Measurements from ENCODE around the gene BICDL2. TPM values are rescaled to one million over a fixed set of nuclear protein-coding genes. Genes with fewer than 3 reads are reported as not detected.
A peak's percentile ranks its signal among the peaks of the same experiment; 100 is the strongest.

Gene BICDL2
- total RNA-seq, 2 experiments from 2014 or later, result 0.40 to 0.46 TPM

GRCh38 chr16:3045758-3046640, 9.3 kb upstream of the BICDL2 start, which contains the start of gene MMP25:
MMP25 (plus strand) TSS chr16:3046561; CDS start chr16:3046918, 357 bp downstream.
- Mint-ChIP-seq H3K4me1 (ENCODE audit: low read depth) (peaks cover 16% of the 10 kb centered on the region), H3K9me3 (no peaks in the 10 kb centered on the region), H3K4me3 (peak within 1 kb of the TSS; percentile 68), H3K27me3 (peaks cover 29% of the 10 kb centered on the region), H3K27ac (no peak within 1 kb of the TSS), H3K36me3 (no peaks in the 10 kb centered on the region)
- POLR2A ChIA-PET, result interaction anchor here (1.0 to 1.1 kb wide), 2 partner anchors 15 to 89 kb away, joined by 3 read pairs; partner anchors contain the start of gene ZNF213
- CTCF ChIA-PET, result interaction anchor here (1.0 to 2.2 kb wide), 4 partner anchors 11 to 17 kb away, joined by 3 to 16 read pairs (median 9); no protein-coding TSS in a partner anchor
- intact Hi-C loops (cut with micrococcal nuclease), result no loop called here
- DNase-seq, result no peak

- Mint-ChIP-seq H3K4me3 (peak overlapping the region; percentile 68), H3K9me3 (no peaks in the 10 kb centered on the region), H3K36me3 (no peaks in the 10 kb centered on the region), H3K27ac (no peak overlapping the region), H3K4me1 (ENCODE audit: low read depth) (peaks cover 15% of the 10 kb centered on the region), H3K27me3 (peaks cover 33% of the 10 kb centered on the region)
- POLR2A ChIA-PET, result no interaction called here
- CTCF ChIA-PET, result interaction anchor here (2.2 kb wide), 1 partner anchor 13 kb away, joined by 16 read pairs; no protein-coding TSS in a partner anchor
- intact Hi-C loops (cut with micrococcal nuclease), result no loop called here
- no peak for DNase-seq
Measured at GRCh38 chr16:3044708-3045107, 8.0 kb upstream of the BICDL2 start.

- Mint-ChIP-seq H3K27me3 (peaks cover 50% of the 10 kb centered on the region), H3K4me1 (ENCODE audit: low read depth) (peaks cover 13% of the 10 kb centered on the region), H3K36me3 (no peaks in the 10 kb centered on the region), H3K27ac (no peak overlapping the region), H3K4me3 (no peak overlapping the region), H3K9me3 (no peaks in the 10 kb centered on the region)
- ChIA-PET CTCF (interaction anchor here (0.9 to 3.7 kb wide), 4 partner anchors 12 to 87 kb away, joined by 3 to 60 read pairs (median 9); no protein-coding TSS in a partner anchor), POLR2A (no interaction called here)
- intact Hi-C loops (cut with micrococcal nuclease), result no loop called here
- DNase-seq, result no peak
Measured at GRCh38 chr16:3042376-3042775, 5.6 kb upstream of the BICDL2 start.

GRCh38 chr16:3038896-3039295, 2.2 kb upstream of the BICDL2 start:
- intact Hi-C loops (cut with micrococcal nuclease), result no loop called here
- H3K27ac Mint-ChIP-seq, result no peak overlapping the region
- CTCF ChIA-PET, result interaction anchor here (2.8 to 3.5 kb wide), 2 partner anchors 10 to 20 kb away, joined by 16 to 32 read pairs; no protein-coding TSS in a partner anchor
- POLR2A ChIA-PET, result interaction anchor here (0.5 to 1.7 kb wide), 3 partner anchors 13 to 107 kb away, joined by 3 to 4 read pairs (median 3); partner anchors contain the start of gene IL32
- no peaks in the 10 kb centered on the region for H3K9me3 Mint-ChIP-seq
- H3K27me3 Mint-ChIP-seq, result peaks cover 52% of the 10 kb centered on the region
- peaks cover 14% of the 10 kb centered on the region for H3K4me1 Mint-ChIP-seq (ENCODE audit: low read depth)
- H3K4me3 Mint-ChIP-seq, result no peak overlapping the region
- no peak for DNase-seq
- H3K36me3 Mint-ChIP-seq, result no peaks in the 10 kb centered on the region

- ChIA-PET POLR2A (interaction anchor here (1.7 kb wide), 1 partner anchor 27 kb away, joined by 4 read pairs; the partner anchor contains the start of gene IL32), CTCF (interaction anchor here (0.7 to 3.5 kb wide), 2 partner anchors 9 to 93 kb away, joined by 3 to 32 read pairs; no protein-coding TSS in a partner anchor)
- Mint-ChIP-seq H3K4me1 (ENCODE audit: low read depth) (peaks cover 14% of the 10 kb centered on the region), H3K9me3 (no peaks in the 10 kb centered on the region), H3K27me3 (peaks cover 51% of the 10 kb centered on the region), H3K4me3 (no peak overlapping the region), H3K36me3 (no peaks in the 10 kb centered on the region), H3K27ac (no peak overlapping the region)
- intact Hi-C loops (cut with micrococcal nuclease), result no loop called here
- no peak for DNase-seq
Measured at GRCh38 chr16:3038256-3038655, 1.5 kb upstream of the BICDL2 start.

- Mint-ChIP-seq H3K27me3 (peaks cover 55% of the 10 kb centered on the region), H3K4me3 (no peak overlapping the region), H3K9me3 (no peaks in the 10 kb centered on the region), H3K36me3 (no peaks in the 10 kb centered on the region), H3K4me1 (ENCODE audit: low read depth) (peaks cover 14% of the 10 kb centered on the region), H3K27ac (no peak overlapping the region)
- intact Hi-C loops (cut with micrococcal nuclease), result no loop called here
- POLR2A ChIA-PET, result no interaction called here
- CTCF ChIA-PET, result interaction anchor here (0.6 to 9.2 kb wide), 4 partner anchors 12 to 66 kb away, joined by 3 to 92 read pairs (median 4); partner anchors contain the start of genes HCFC1R1 and THOC6
- DNase-seq, result no peak
Measured at GRCh38 chr16:3035972-3036725, 595 bp downstream of the BICDL2 start.

GRCh38 chr16:3035289-3035971, 1.3 kb downstream of the BICDL2 start:
- Mint-ChIP-seq H3K4me3 (no peak overlapping the region), H3K4me1 (ENCODE audit: low read depth) (peaks cover 14% of the 10 kb centered on the region), H3K36me3 (no peaks in the 10 kb centered on the region), H3K27ac (no peak overlapping the region), H3K27me3 (peaks cover 55% of the 10 kb centered on the region), H3K9me3 (no peaks in the 10 kb centered on the region)
- CTCF ChIA-PET, result interaction anchor here (0.6 to 11.0 kb wide), 7 partner anchors 10 to 250 kb away, joined by 3 to 200 read pairs (median 3); partner anchors contain the start of genes HCFC1R1, THOC6 and ZNF213
- intact Hi-C loops (cut with micrococcal nuclease), result no loop called here
- no peak for DNase-seq
- POLR2A ChIA-PET, result interaction anchor here (1.0 kb wide), 1 partner anchor 23 kb away, joined by 3 read pairs; no protein-coding TSS in a partner anchor

- no peak overlapping the region for H3K4me3 Mint-ChIP-seq
- DNase-seq, result no peak
- intact Hi-C loops (cut with micrococcal nuclease), result no loop called here
- H3K4me1 Mint-ChIP-seq (ENCODE audit: low read depth), result peaks cover 25% of the 10 kb centered on the region
- CTCF ChIA-PET, result interaction anchor here (0.8 to 17.0 kb wide), 12 partner anchors 8 to 135 kb away, joined by 3 to 412 read pairs (median 8); partner anchors contain the start of genes CLDN9 and ZNF213
- H3K27ac Mint-ChIP-seq, result no peak overlapping the region
- POLR2A ChIA-PET, result no interaction called here
- H3K27me3 Mint-ChIP-seq, result peaks cover 46% of the 10 kb centered on the region
- H3K36me3 Mint-ChIP-seq, result no peaks in the 10 kb centered on the region
- no peaks in the 10 kb centered on the region for H3K9me3 Mint-ChIP-seq
Measured at GRCh38 chr16:3032624-3033023, 4.1 kb downstream of the BICDL2 start.

- no peak for DNase-seq
- H3K27ac Mint-ChIP-seq, result no peak overlapping the region
- peaks cover 36% of the 10 kb centered on the region for H3K27me3 Mint-ChIP-seq
- H3K4me1 Mint-ChIP-seq (ENCODE audit: low read depth), result peaks cover 16% of the 10 kb centered on the region
- peak overlapping the region; percentile 51 for H3K4me3 Mint-ChIP-seq
- H3K9me3 Mint-ChIP-seq, result no peaks in the 10 kb centered on the region
- peaks cover 9% of the 10 kb centered on the region for H3K36me3 Mint-ChIP-seq
- ChIA-PET POLR2A (interaction anchor here (1.2 to 2.8 kb wide), 3 partner anchors 8 to 104 kb away, joined by 4 to 11 read pairs (median 5); partner anchors contain the start of genes TNFRSF12A and ZNF213), CTCF (interaction anchor here (1.0 to 17.0 kb wide), 19 partner anchors 8 to 348 kb away, joined by 3 to 412 read pairs (median 15); partner anchors contain the start of genes BICDL2, CLDN6, CLDN9 and HCFC1R1)
- intact Hi-C loops (cut with micrococcal nuclease), result no loop called here
Measured at GRCh38 chr16:3030222-3031212, 6.2 kb downstream of the BICDL2 start.

All from activated CD4-positive, alpha-beta memory T cell treated with anti-CD3 and anti-CD28 coated beads for 36 hours (primary cell).